GM12892 (cell line): ENCODE data around the gene SLC6A17.

Experiments used
- POLR2A ChIP-seq: IDR thresholded peaks from 2 replicates; pipeline ENCODE4 v1.6.1; 2011; ENCODE audit warnings: low read depth, low read length, control low read depth
- POLR2AphosphoS5 ChIP-seq: IDR thresholded peaks from 2 replicates; pipeline ENCODE4 v1.6.1; 2011; ENCODE audit warnings: low read depth, low read length, control low read depth
- TAF1 ChIP-seq: IDR thresholded peaks from 2 replicates; pipeline ENCODE4 v1.6.1; 2011; ENCODE audit warnings: low read depth, mild to moderate bottlenecking, control low read depth, low read length, borderline replicate concordance

DNA sequence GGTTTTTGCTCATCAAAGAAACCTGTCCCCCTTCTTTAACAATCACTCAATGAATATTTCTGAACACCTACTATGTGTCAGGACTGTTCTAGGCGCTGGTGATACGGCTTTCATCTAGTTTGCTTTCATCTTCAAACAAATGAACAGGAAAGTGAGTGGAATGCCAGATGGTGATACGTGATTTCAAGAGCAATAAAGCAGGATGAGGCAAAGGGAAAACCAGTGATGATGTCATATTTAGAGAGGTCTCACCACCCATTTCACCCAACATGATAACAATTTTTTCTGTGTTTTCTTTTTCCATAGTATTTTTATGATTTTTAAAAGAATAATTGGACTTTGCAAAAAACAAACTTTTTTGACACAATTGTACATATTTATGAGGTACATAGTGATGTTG, 11.3 kb upstream of the SLC6A17 start:
- no peak for TF ChIP-seq TAF1
- TF ChIP-seq POLR2A = no peak
- no peak for TF ChIP-seq POLR2AphosphoS5
